SK-N-SH (cell line): ENCODE results near the gene GLB1L3. TPM values are rescaled to one million over a fixed set of nuclear protein-coding genes. Genes with fewer than 3 reads are reported as not detected.

ENCODE experiments used
- CTCF ChIA-PET: fragments of 300-600, 350-600 bp; formaldehyde crosslinking; extraction: SDS; loops from one replicate; lab custom pipeline; 2021; lab: Yijun Ruan, JAX
- POLR2A ChIA-PET: fragments of 350-600 bp; sonication (Branson Sonifier 250); formaldehyde crosslinking; extraction: SDS; loops from one replicate; lab custom pipeline; 2020; ENCODE audit warnings: antibody characterized with exemption, inconsistent platforms; lab: Yijun Ruan, JAX
- DNase-seq: peaks from one replicate; pipeline ENCODE4 v3.0.0; 2012
- H2AFZ ChIP-seq: fragments of 200-600 bp; sonication (generic); 2 replicates; pipeline ENCODE4 v1.8.1; 2016; ENCODE audit warnings: antibody characterized with exemption, mild to moderate bottlenecking, low read depth
- H3F3A ChIP-seq: fragments of 200-600 bp; sonication (generic); replicated peaks from 2 replicates; pipeline ENCODE3; 2016; ENCODE audit warnings: antibody characterized with exemption, mild to moderate bottlenecking; ENCODE audit not compliant: insufficient read depth
- H3K27ac ChIP-seq, 2 experiments: fragments of 200-500 bp in 1 of 2; fragments of 200-600 bp in 1 of 2; sonication (Bioruptor generic) in 1 of 2; sonication (generic), shearing (Covaris generic) in 1 of 2; 2 replicates each; pipeline versions ENCODE4 v1.5.1 to v1.6.1; 2014 to 2016; ENCODE audit warnings: low read depth in 2 of 2, inconsistent platforms in 1 of 2, low read length in 1 of 2, mild to moderate bottlenecking in 1 of 2, mixed read lengths in 1 of 2
- H3K27me3 ChIP-seq: fragments of 200-600 bp; sonication (generic), shearing (Covaris generic); 2 replicates; pipeline ENCODE4 v1.6.1; 2016; ENCODE audit warnings: mixed run types; ENCODE audit not compliant: insufficient read depth
- H3K36me3 ChIP-seq, 2 experiments: fragments of 200-500 bp in 1 of 2; fragments of 200-600 bp in 1 of 2; sonication (Bioruptor generic) in 1 of 2; sonication (generic) in 1 of 2; replicated peaks in 1 of 2; 2 replicates each; pipeline versions ENCODE3 to v1.5.1; 2014 to 2016; ENCODE audit warnings: low read length in 1 of 2, mild to moderate bottlenecking in 1 of 2; ENCODE audit not compliant: insufficient read depth in 2 of 2, control insufficient read depth in 1 of 2
- H3K4me1 ChIP-seq, 2 experiments: fragments of 200-500 bp in 1 of 2; fragments of 200-600 bp in 1 of 2; sonication (Bioruptor generic) in 1 of 2; sonication (generic), shearing (Covaris generic) in 1 of 2; 2 replicates each; pipeline versions ENCODE4 v1.5.1 to v1.6.1; 2014 to 2016; ENCODE audit warnings: low read depth in 1 of 2, low read length in 1 of 2, mixed run types in 1 of 2; ENCODE audit not compliant: insufficient read depth in 2 of 2, control insufficient read depth in 1 of 2
- H3K4me2 ChIP-seq: fragments of 200-600 bp; sonication (generic), shearing (Covaris generic); 2 replicates; pipeline ENCODE4 v1.6.1; 2017; ENCODE audit warnings: mixed run types
- H3K4me3 ChIP-seq, 2 experiments: fragments of 200-500 bp in 1 of 2; fragments of 200-600 bp in 1 of 2; sonication (Bioruptor generic) in 1 of 2; sonication (generic), shearing (Covaris generic) in 1 of 2; 2 replicates each; pipeline versions ENCODE4 v1.5.1 to v1.8.1; 2014 to 2016; ENCODE audit warnings: low read depth in 2 of 2, inconsistent platforms in 1 of 2, low read length in 1 of 2, mild to moderate bottlenecking in 1 of 2, mixed read lengths in 1 of 2, moderate library complexity in 1 of 2
- H3K79me2 ChIP-seq: fragments of 200-600 bp; sonication (generic); 2 replicates; pipeline ENCODE4 v1.8.1; 2017; ENCODE audit warnings: mild to moderate bottlenecking; ENCODE audit not compliant: insufficient read depth
- H3K9ac ChIP-seq: fragments of 200-600 bp; sonication (generic); 2 replicates; pipeline ENCODE4 v1.6.1; 2017; ENCODE audit warnings: mixed run types
- H3K9me2 ChIP-seq: fragments of 200-600 bp; sonication (generic); 2 replicates; pipeline ENCODE4 v1.6.1; 2017; ENCODE audit warnings: mixed run types
- H3K9me3 ChIP-seq: fragments of 200-600 bp; sonication (generic); 2 replicates; pipeline ENCODE4 v1.6.1; 2017; ENCODE audit warnings: mixed run types, mild to moderate bottlenecking, moderate library complexity
- H4K20me1 ChIP-seq: fragments of 200-600 bp; sonication (generic); 2 replicates; pipeline ENCODE4 v1.6.1; 2017; ENCODE audit warnings: mild to moderate bottlenecking, mixed run types; ENCODE audit not compliant: insufficient read depth
- CHD2 ChIP-seq: fragments of 150-350 bp; IDR thresholded peaks from 2 replicates; pipeline ENCODE4 v1.6.1; 2018; ENCODE audit warnings: low read length; ENCODE audit not compliant: partially characterized antibody
- ELF1 ChIP-seq: IDR thresholded peaks from 2 replicates; pipeline ENCODE4 v1.4.0; 2012
- FOXJ3 ChIP-seq: sonication (generic); formaldehyde crosslinking; IDR thresholded peaks from 2 replicates; pipeline ENCODE4 v1.5.1; 2020; ENCODE audit warnings: mild to moderate bottlenecking, missing genetic modification reagents
- GATA2 ChIP-seq: sonication (generic); formaldehyde crosslinking; IDR thresholded peaks from 2 replicates; pipeline ENCODE4 v1.5.0; 2020; ENCODE audit warnings: mild to moderate bottlenecking, missing genetic modification reagents
- SMC3 ChIP-seq: IDR thresholded peaks from 2 replicates; pipeline ENCODE4 v1.6.1; 2012; ENCODE audit warnings: low read depth, low read length, improper control_type of control experiment
- TAF1 ChIP-seq: IDR thresholded peaks from 2 replicates; pipeline ENCODE4 v1.6.1; 2012; ENCODE audit warnings: low read depth, mild to moderate bottlenecking, low read length, moderate library complexity, borderline replicate concordance
- TCF12 ChIP-seq: IDR thresholded peaks from 2 replicates; pipeline ENCODE4 v1.4.0; 2012
- YY1 ChIP-seq: IDR thresholded peaks from 2 replicates; pipeline ENCODE4 v1.4.0; 2012; ENCODE audit warnings: low read depth, mild to moderate bottlenecking
- whole genome bisulfite sequencing: methylation state at CpG from one replicate; pipeline ENCODE4 v1.1.6; 2017; ENCODE audit warnings: low lambda C conversion rate; 5-methylcytosine and 5-hydroxymethylcytosine counted together
- polyA plus RNA-seq, 3 experiments: library from polyadenylated mRNA; depleted of rRNA; stranded (reverse); fragments of >200 nt; gene quantifications; 2 replicates each; pipeline ENCODE4 v1.2.3, GENCODE V29; 2012
- TF ChIP-seq, protein P1 (sequence below): IDR thresholded peaks from 2 replicates; pipeline ENCODE4 v1.6.1; 2012; ENCODE audit warnings: mild to moderate bottlenecking, low read depth, low read length, moderate library complexity
- TF ChIP-seq, protein P2 (sequence below): fragments of 150-350 bp; IDR thresholded peaks from 2 replicates; pipeline ENCODE4 v1.6.1; 2017; ENCODE audit warnings: antibody characterized with exemption, low read length, low read depth, borderline replicate concordance
- TF ChIP-seq, protein P3 (sequence below): IDR thresholded peaks from 2 replicates; pipeline ENCODE4 v1.4.0; 2012; ENCODE audit warnings: low read depth, borderline replicate concordance
- TF ChIP-seq, protein P4 (sequence below): fragments of 150-350 bp; IDR thresholded peaks from 2 replicates; pipeline ENCODE4 v1.6.1; 2016; ENCODE audit warnings: mild to moderate bottlenecking, low read depth, low read length

The GLB1L3 gene
- polyA plus RNA-seq, 1 of the 3 experiments (the other 2 are of a cell fraction), result not detected

DNA sequence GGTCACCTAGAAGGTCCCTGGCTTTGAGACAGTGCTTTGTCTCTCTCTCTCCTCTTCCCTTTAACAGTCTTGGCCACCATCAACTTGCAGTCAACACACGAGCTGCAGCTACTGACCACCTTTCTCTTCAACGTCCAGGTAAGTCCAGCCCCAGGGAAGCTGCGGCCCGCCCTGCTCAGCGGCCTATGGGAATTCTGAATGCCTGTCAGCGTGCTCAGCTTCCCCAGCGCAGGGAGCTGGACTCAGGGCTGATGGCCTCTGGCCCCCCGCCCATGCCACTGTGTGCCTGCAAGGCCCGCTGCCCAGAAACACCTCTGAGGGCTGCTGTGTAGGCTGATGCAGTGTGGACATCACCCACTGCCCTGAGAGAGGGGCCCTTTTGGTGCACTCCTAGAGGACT lies 88.1 kb downstream of the GLB1L3 start:
- H3K9me3 ChIP-seq, result no peaks in the 10 kb centered on the region
- POLR2A ChIA-PET, result no interaction called here
- no peaks in the 10 kb centered on the region for H4K20me1 ChIP-seq
- H2AFZ ChIP-seq, result no peak overlapping the region
- WGBS, result 79% methylated on average over 6 of the region's 9 CpGs
- no peak overlapping the region for H3K4me3 ChIP-seq
- no peaks in the 10 kb centered on the region; a peak in 1 of 4 replicates for H3K4me1 ChIP-seq
- CTCF ChIA-PET, result interaction anchor here (0.7 to 1.5 kb wide), 4 partner anchors 13 to 216 kb away, joined by 3 to 4 read pairs (median 4); no protein-coding TSS in a partner anchor
- DNase-seq, result no peak
- H3K27ac ChIP-seq, result no peak overlapping the region
- H3K9me2 ChIP-seq, result no peaks in the 10 kb centered on the region
- H3K27me3 ChIP-seq, result no peaks in the 10 kb centered on the region
- no peak overlapping the region for H3K9ac ChIP-seq
- H3F3A ChIP-seq, result no peaks in the 10 kb centered on the region
- H3K79me2 ChIP-seq, result no peaks in the 10 kb centered on the region
- H3K4me2 ChIP-seq, result no peak overlapping the region
- H3K36me3 ChIP-seq, result no peaks in the 10 kb centered on the region
- TF ChIP-seq ELF1 (no peak), YY1 (no peak), FOXJ3 (CRISPR knock-in tag) (no peak), TAF1 (no peak), TCF12 (no peak), SMC3 (no peak), GATA2 (CRISPR knock-in tag) (no peak), CHD2 (no peak)
- TF ChIP-seq, protein P1, sequence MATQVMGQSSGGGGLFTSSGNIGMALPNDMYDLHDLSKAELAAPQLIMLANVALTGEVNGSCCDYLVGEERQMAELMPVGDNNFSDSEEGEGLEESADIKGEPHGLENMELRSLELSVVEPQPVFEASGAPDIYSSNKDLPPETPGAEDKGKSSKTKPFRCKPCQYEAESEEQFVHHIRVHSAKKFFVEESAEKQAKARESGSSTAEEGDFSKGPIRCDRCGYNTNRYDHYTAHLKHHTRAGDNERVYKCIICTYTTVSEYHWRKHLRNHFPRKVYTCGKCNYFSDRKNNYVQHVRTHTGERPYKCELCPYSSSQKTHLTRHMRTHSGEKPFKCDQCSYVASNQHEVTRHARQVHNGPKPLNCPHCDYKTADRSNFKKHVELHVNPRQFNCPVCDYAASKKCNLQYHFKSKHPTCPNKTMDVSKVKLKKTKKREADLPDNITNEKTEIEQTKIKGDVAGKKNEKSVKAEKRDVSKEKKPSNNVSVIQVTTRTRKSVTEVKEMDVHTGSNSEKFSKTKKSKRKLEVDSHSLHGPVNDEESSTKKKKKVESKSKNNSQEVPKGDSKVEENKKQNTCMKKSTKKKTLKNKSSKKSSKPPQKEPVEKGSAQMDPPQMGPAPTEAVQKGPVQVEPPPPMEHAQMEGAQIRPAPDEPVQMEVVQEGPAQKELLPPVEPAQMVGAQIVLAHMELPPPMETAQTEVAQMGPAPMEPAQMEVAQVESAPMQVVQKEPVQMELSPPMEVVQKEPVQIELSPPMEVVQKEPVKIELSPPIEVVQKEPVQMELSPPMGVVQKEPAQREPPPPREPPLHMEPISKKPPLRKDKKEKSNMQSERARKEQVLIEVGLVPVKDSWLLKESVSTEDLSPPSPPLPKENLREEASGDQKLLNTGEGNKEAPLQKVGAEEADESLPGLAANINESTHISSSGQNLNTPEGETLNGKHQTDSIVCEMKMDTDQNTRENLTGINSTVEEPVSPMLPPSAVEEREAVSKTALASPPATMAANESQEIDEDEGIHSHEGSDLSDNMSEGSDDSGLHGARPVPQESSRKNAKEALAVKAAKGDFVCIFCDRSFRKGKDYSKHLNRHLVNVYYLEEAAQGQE, result no peak
- TF ChIP-seq, protein P2, sequence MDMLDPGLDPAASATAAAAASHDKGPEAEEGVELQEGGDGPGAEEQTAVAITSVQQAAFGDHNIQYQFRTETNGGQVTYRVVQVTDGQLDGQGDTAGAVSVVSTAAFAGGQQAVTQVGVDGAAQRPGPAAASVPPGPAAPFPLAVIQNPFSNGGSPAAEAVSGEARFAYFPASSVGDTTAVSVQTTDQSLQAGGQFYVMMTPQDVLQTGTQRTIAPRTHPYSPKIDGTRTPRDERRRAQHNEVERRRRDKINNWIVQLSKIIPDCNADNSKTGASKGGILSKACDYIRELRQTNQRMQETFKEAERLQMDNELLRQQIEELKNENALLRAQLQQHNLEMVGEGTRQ, result no peak
- TF ChIP-seq, protein P3, sequence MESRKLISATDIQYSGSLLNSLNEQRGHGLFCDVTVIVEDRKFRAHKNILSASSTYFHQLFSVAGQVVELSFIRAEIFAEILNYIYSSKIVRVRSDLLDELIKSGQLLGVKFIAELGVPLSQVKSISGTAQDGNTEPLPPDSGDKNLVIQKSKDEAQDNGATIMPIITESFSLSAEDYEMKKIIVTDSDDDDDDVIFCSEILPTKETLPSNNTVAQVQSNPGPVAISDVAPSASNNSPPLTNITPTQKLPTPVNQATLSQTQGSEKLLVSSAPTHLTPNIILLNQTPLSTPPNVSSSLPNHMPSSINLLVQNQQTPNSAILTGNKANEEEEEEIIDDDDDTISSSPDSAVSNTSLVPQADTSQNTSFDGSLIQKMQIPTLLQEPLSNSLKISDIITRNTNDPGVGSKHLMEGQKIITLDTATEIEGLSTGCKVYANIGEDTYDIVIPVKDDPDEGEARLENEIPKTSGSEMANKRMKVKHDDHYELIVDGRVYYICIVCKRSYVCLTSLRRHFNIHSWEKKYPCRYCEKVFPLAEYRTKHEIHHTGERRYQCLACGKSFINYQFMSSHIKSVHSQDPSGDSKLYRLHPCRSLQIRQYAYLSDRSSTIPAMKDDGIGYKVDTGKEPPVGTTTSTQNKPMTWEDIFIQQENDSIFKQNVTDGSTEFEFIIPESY, result no peak
- TF ChIP-seq, protein P4, sequence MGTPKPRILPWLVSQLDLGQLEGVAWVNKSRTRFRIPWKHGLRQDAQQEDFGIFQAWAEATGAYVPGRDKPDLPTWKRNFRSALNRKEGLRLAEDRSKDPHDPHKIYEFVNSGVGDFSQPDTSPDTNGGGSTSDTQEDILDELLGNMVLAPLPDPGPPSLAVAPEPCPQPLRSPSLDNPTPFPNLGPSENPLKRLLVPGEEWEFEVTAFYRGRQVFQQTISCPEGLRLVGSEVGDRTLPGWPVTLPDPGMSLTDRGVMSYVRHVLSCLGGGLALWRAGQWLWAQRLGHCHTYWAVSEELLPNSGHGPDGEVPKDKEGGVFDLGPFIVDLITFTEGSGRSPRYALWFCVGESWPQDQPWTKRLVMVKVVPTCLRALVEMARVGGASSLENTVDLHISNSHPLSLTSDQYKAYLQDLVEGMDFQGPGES, result no peak
